SK-N-DZ (cell line): ENCODE measurements around the gene TLCD3B.
"Not testable (repeated sequence)": the region's sequence is repeated elsewhere in the genome, so short reads cannot be mapped to it uniquely, and the experiment has no call there.

ENCODE experiments used
- DNase-seq: peaks from one replicate; pipeline ENCODE4 v3.0.0-alpha.2; 2015; ENCODE audit warnings: low spot score

The TLCD3B gene

GRCh38 chr16:30063278-30063892 lies 32.3 kb upstream of the TLCD3B start:
- no peak for DNase-seq

- no peak for DNase-seq
Observed at GRCh38 chr16:30060836-30061554, 29.9 kb upstream of the TLCD3B start.

DNA sequence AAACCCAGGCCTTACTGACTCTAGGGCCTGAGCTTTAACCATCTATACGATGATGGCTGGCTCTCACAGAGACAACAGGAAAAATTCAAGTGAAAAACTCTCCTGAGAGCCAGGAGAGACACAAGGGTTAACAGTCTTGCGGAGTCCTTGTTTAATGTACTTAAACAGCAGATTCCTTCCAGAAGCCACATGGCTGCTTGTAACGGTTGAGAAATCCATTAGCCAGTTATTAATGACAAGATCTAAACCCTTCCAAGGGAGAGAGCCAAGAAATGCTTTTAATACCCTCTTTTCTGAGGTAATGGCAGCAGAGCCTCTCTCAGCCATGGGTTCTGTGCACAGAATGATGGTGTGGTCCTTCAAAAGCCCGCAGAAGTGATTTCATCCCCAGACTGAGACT lies 29.3 kb upstream of the TLCD3B start:
- no peak for DNase-seq

- peak; percentile 52 for DNase-seq
Observed at GRCh38 chr16:30054959-30055553, 24.0 kb upstream of the TLCD3B start.

GRCh38 chr16:30054451-30054850 lies 23.4 kb upstream of the TLCD3B start:
- no peak for DNase-seq

- DNase-seq, result no peak
Observed at GRCh38 chr16:30053376-30054015, 22.4 kb upstream of the TLCD3B start.

GRCh38 chr16:30052671-30053372 lies 21.8 kb upstream of the TLCD3B start:
- peak; percentile 90 for DNase-seq

- no peak for DNase-seq
Observed at GRCh38 chr16:30051518-30051917, 20.4 kb upstream of the TLCD3B start.

DNA sequence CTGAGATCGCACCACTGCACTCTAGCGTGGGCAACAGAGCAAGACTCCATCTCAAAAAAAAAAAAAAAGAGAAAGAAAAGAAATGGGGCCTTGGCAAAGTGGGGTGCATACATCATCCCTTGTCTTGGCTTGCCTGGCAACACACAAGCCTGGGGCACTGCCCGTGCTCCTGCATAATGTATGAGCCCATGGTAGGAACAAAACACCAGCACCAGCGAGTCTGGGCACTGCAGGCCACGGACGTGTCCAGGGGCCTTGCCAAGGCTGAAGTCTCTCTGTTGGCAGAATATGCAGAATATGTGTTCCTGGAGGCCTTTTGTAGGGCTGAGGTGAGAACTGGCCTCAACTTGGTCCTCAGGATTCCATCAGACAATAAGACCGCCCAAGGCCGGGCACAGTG lies 18.8 kb upstream of the TLCD3B start:
- no peak for DNase-seq

GRCh38 chr16:30046588-30046987 lies 15.5 kb upstream of the TLCD3B start:
- DNase-seq, result no peak

GRCh38 chr16:30046178-30046577 lies 15.1 kb upstream of the TLCD3B start:
- DNase-seq, result no peak

- DNase-seq, result no peak
Observed at GRCh38 chr16:30041841-30042240, 10.8 kb upstream of the TLCD3B start.

DNA sequence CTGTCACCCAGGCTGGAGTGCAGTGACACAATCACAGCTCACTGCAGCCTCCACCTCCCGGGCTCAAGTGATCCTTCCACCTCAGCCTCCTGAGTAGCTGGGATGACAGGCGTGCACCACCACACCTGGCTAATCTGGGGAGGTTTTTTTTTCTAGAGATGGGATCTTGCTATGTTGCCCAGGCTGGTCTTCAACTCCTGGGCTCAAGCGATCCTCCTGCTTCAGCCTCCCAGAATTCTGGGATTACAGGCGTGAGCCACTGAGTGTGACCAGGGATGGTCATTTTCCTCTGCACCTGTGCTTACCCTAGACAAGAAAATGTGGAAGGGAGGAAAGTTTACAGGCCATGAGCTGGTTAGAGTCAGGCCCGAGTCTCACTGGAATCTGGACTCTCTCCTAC lies 9.6 kb upstream of the TLCD3B start:
- not testable (repeated sequence) for DNase-seq

DNA sequence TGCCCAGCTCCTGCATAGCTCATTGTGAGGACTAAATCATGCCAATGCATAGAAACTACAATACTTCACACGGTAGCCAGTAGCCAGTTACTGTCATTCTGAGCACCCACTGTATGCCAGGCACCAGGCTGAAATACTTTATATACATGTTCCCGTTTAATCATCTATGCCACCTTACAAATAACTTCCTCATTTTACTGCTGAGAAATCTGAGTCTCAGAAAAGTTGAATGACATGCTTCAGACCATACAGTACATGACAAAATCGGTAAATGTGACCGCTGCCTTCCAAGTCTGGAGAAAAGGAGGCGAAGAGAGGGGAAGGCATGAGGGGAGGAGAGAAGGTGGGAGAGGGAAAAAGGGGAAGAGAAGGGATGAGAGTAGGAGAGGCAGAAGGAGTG lies 9.2 kb upstream of the TLCD3B start:
- no peak for DNase-seq

GRCh38 chr16:30033270-30033669 lies 2.2 kb upstream of the TLCD3B start:
- DNase-seq, result no peak

GRCh38 chr16:30032083-30032819 lies 1.2 kb upstream of the TLCD3B start:
- DNase-seq, result peak; percentile 90

- no peak for DNase-seq
Observed at GRCh38 chr16:30031477-30031918, 427 bp upstream of the TLCD3B start.

- DNase-seq, result no peak
Observed at GRCh38 chr16:30030011-30030685, 923 bp downstream of the TLCD3B start.

DNA sequence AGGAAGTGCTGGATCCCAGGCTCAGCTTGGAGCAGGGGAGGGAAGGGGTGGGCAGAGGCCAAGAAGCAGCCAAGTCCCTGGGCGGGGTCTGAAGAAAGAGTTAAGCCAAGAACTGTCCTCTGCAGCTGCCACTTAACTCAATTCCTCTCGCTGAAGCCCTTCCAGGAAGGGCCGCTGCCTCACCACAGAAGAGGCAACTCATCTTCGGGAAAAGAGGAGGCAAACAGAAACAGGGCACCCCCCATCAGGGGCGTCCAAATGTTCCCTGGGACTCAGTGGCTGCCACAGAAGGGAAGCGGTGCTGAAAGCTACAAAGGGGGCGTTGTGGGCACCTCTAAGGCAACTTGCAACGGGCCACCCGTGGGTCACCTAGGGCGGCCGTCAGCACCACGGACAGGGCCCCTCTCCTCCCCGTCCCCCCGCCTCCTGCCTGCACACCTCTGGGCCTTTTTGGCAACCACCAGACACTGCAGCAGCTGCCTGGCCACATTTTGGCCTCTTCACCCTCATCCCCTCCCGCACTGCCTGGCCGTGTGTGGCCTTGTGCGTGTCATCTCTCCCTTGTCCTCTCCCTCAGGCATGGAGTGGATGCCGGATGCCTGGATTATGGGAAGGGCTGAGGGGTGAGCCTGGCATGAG lies 2.5 kb downstream of the TLCD3B start:
- DNase-seq, result peak; percentile 52
